Mesenchymal stem cell (in vitro differentiated cells and primary cell): ENCODE results near the gene AGPAT4.

Experiments used
- DNase-seq: peaks from one replicate; pipeline ENCODE4 v3.0.0-alpha.2; 2013
- H2AFZ ChIP-seq: one replicate; pipeline ENCODE4 v1.6.1; 2013; ENCODE audit warnings: low read depth, mild to moderate bottlenecking, control low read depth, inconsistent platforms, low read length, moderate library complexity
- H2AK5ac ChIP-seq: 2 replicates; pipeline ENCODE4 v1.6.1; 2013; ENCODE audit warnings: low read length, moderate library complexity, mild to moderate bottlenecking, inconsistent platforms; ENCODE audit not compliant: severe bottlenecking
- H2BK120ac ChIP-seq: one replicate; pipeline ENCODE4 v1.6.1; 2013; ENCODE audit warnings: low read depth, mild to moderate bottlenecking, inconsistent platforms, low read length, moderate library complexity
- H2BK12ac ChIP-seq, 2 experiments: one replicate each; pipeline ENCODE4 v1.6.1; 2013; ENCODE audit warnings: inconsistent platforms in 2 of 2, low read length in 2 of 2, mild to moderate bottlenecking in 2 of 2, moderate library complexity in 2 of 2, control low read depth in 1 of 2
- H2BK15ac ChIP-seq: one replicate; pipeline ENCODE4 v1.6.1; 2013; ENCODE audit warnings: mild to moderate bottlenecking, low read depth, inconsistent platforms; ENCODE audit not compliant: poor library complexity, severe bottlenecking
- H2BK5ac ChIP-seq: 2 replicates; pipeline ENCODE4 v1.6.1; 2013; ENCODE audit warnings: low read depth, mild to moderate bottlenecking, low read length, control low read depth, inconsistent platforms; ENCODE audit not compliant: poor library complexity, severe bottlenecking
- H3K14ac ChIP-seq, 2 experiments: one replicate each; pipeline ENCODE4 v1.6.1; 2013; ENCODE audit warnings: inconsistent platforms in 2 of 2, low read length in 2 of 2, control low read depth in 1 of 2, mild to moderate bottlenecking in 1 of 2, moderate library complexity in 1 of 2
- H3K18ac ChIP-seq, 2 experiments: one replicate each; pipeline ENCODE4 v1.6.1; 2013; ENCODE audit warnings: inconsistent platforms in 2 of 2, low read length in 2 of 2, control low read depth in 1 of 2, low read depth in 1 of 2, mild to moderate bottlenecking in 1 of 2
- H3K23ac ChIP-seq, 2 experiments: one replicate each; pipeline ENCODE4 v1.6.1; 2013; ENCODE audit warnings: inconsistent platforms in 2 of 2, low read length in 2 of 2, mild to moderate bottlenecking in 2 of 2, moderate library complexity in 2 of 2, control low read depth in 1 of 2
- H3K27ac ChIP-seq: 2 replicates; pipeline ENCODE4 v1.5.1; 2013; ENCODE audit warnings: mild to moderate bottlenecking, moderate library complexity, low read length, control low read depth, inconsistent platforms; ENCODE audit not compliant: poor library complexity, severe bottlenecking
- H3K27me3 ChIP-seq, 2 experiments: 2 replicates each; pipeline versions ENCODE4 v1.6.1 to v1.7.0; 2013; ENCODE audit warnings: low read length in 2 of 2, mild to moderate bottlenecking in 2 of 2, moderate library complexity in 2 of 2, control low read depth in 1 of 2, inconsistent platforms in 1 of 2; ENCODE audit not compliant: control insufficient read depth in 1 of 2, insufficient read depth in 1 of 2
- H3K36me3 ChIP-seq, 2 experiments: 2 replicates each; pipeline versions ENCODE4 v1.6.1 to v1.7.0; 2013; ENCODE audit warnings: low read length in 2 of 2, control low read depth in 1 of 2, inconsistent platforms in 1 of 2, low read depth in 1 of 2, mild to moderate bottlenecking in 1 of 2; ENCODE audit not compliant: insufficient read depth in 2 of 2, control insufficient read depth in 1 of 2
- H3K4ac ChIP-seq, 2 experiments: one replicate each; pipeline ENCODE4 v1.6.1; 2013; ENCODE audit warnings: inconsistent platforms in 2 of 2, low read length in 2 of 2, mild to moderate bottlenecking in 2 of 2, moderate library complexity in 2 of 2, control low read depth in 1 of 2, low read depth in 1 of 2
- H3K4me1 ChIP-seq: 2 replicates; pipeline ENCODE4 v1.6.1; 2013; ENCODE audit warnings: low read depth, low read length, control low read depth; ENCODE audit not compliant: control insufficient read depth, insufficient read depth
- H3K4me2 ChIP-seq: 2 replicates; pipeline ENCODE4 v1.6.1; 2013; ENCODE audit warnings: low read length, mild to moderate bottlenecking, inconsistent platforms; ENCODE audit not compliant: poor library complexity, severe bottlenecking
- H3K4me3 ChIP-seq, 2 experiments: 2 replicates each; pipeline versions ENCODE4 v1.5.1 to v1.7.0; 2013; ENCODE audit warnings: low read length in 2 of 2, mild to moderate bottlenecking in 2 of 2, control low read depth in 1 of 2, low read depth in 1 of 2; ENCODE audit not compliant: insufficient read depth in 1 of 2
- H3K79me1 ChIP-seq: replicated peaks from 2 replicates; pipeline ENCODE4 v1.6.1; 2013; ENCODE audit warnings: mild to moderate bottlenecking, control low read depth, low read length, inconsistent platforms; ENCODE audit not compliant: poor library complexity, severe bottlenecking
- H3K9ac ChIP-seq: 2 replicates; pipeline ENCODE4 v1.7.0; 2013; ENCODE audit warnings: mild to moderate bottlenecking, low read length, moderate library complexity
- H3K9me3 ChIP-seq: 2 replicates; pipeline ENCODE4 v1.7.0; 2013; ENCODE audit warnings: mild to moderate bottlenecking, low read length; ENCODE audit not compliant: control insufficient read depth
- H4K8ac ChIP-seq: one replicate; pipeline ENCODE4 v1.6.1; 2013; ENCODE audit warnings: inconsistent platforms, mild to moderate bottlenecking, low read length, moderate library complexity
- H4K91ac ChIP-seq: one replicate; pipeline ENCODE4 v1.6.1; 2013; ENCODE audit warnings: mild to moderate bottlenecking, low read length, inconsistent platforms
- WGBS: methylation state at CpG from one replicate; pipeline ENCODE4 v1.1.7; 2013; ENCODE audit warnings: mixed read lengths; 5-methylcytosine and 5-hydroxymethylcytosine counted together

The AGPAT4 gene

DNA sequence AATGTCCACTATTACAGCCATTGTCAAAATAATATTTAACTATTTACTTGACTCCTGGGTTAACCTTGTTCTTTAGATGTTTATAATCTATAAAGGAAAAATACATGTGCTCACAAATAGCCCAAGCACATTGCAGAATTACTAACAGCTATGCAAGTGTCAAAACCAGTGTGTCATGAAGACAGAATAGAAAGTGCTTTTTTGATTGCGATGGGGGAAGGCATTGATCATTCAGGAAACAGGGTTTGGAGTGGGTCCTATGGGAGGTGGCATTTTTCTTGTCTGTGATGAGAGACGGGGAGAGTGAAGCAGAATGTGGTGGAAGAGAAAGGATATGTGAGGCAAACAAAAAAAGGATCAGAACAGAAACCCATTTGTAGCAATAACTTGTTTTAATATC, 1.0 kb upstream of the AGPAT4 start:
- Histone ChIP-seq H3K23ac (no peak overlapping the region), H2BK5ac (no peak overlapping the region), H2BK12ac (no peak overlapping the region), H2BK15ac (no peak overlapping the region), H2AK5ac (no peak overlapping the region), H3K27ac (no peak overlapping the region), H3K4me1 (peaks cover 3% of the 10 kb centered on the region), H3K4me2 (no peak overlapping the region), H3K79me1 (peaks cover 10% of the 10 kb centered on the region), H3K27me3 (no peaks in the 10 kb centered on the region), H3K4me3 (peak overlapping the region in 1 of 2 experiments; percentile 96), H4K91ac (no peak overlapping the region), H2AFZ (no peak overlapping the region), H3K18ac (no peak overlapping the region), H2BK120ac (no peak overlapping the region), H3K36me3 (no peaks in the 10 kb centered on the region), H4K8ac (no peak overlapping the region), H3K9me3 (no peaks in the 10 kb centered on the region), H3K14ac (no peak overlapping the region), H3K4ac (no peak overlapping the region), H3K9ac (peak overlapping the region; percentile 97)
- no peak for DNase-seq
- WGBS, result 87% methylated on average over 2 of the region's 2 CpGs

DNA sequence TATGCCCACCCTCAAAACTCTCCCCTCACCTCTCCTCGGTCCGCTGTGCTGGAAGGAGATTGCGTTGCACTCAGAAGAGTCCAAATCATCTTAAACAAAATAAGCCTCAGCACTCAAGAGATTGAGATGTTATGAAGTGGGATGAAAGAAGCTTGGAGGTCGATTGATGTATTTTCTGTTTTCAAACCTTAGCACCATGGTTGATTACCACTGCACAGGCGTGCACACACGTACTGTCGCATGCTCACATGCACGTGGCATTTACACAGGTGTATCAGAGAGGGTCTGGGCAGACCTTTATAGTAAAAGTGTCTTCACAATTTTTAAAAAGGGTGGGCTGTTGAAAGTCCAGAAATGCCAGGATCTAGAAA, 612 bp upstream of the AGPAT4 start:
- Histone ChIP-seq H2AK5ac (no peak overlapping the region), H3K27ac (peak overlapping the region; percentile 42), H3K9me3 (no peaks in the 10 kb centered on the region), H3K4me3 (peak overlapping the region; percentile 45 to 96), H3K18ac (peak overlapping the region; percentile 51 to 63), H2BK120ac (no peak overlapping the region), H4K8ac (peak overlapping the region; percentile 83), H2AFZ (peak overlapping the region; percentile 62), H3K4me2 (peak overlapping the region; percentile 63), H2BK15ac (no peak overlapping the region), H3K23ac (no peak overlapping the region), H3K27me3 (no peaks in the 10 kb centered on the region), H3K4me1 (peaks cover 3% of the 10 kb centered on the region), H3K4ac (no peak overlapping the region), H3K79me1 (peaks cover 12% of the 10 kb centered on the region), H4K91ac (no peak overlapping the region), H3K14ac (no peak overlapping the region), H3K9ac (peak overlapping the region; percentile 97), H2BK5ac (no peak overlapping the region), H3K36me3 (peaks cover under 1 to 4% of the 10 kb centered on the region in 2 experiments), H2BK12ac (no peak overlapping the region)
- 59% methylated on average over 5 of the region's 8 CpGs for whole genome bisulfite sequencing
- DNase-seq, result no peak

DNA sequence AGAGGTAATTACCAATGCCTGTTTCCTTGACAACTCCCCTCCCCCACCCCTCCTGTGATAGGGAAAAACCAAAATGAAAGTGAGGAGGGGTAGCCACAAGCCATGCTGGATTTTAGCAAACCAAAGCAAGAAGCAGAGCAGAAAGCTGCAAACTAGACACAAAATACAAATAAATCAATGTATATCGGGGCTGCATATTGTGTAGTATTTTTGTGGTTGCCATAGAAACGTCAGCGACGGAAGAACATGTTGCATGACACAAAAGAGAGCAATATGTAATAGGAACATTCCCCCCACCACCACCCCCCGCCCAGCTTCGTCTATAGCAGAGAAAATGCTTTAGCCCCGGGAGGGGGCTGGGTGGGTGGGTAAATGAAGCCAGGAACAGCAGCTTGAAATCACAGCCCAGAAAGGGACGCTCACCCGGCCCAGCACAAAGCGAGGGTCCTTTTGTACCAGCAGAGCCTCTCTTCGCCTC, 548 bp downstream of the AGPAT4 start:
- peak; percentile 84 for DNase-seq
- H3K4me3 ChIP-seq, result peak overlapping the region; percentile 71 to 96
- peak overlapping the region; percentile 81 for H3K4me2 ChIP-seq
- peaks cover 3 to 4% of the 10 kb centered on the region in 2 experiments for H3K36me3 ChIP-seq
- no peak overlapping the region for H2BK12ac ChIP-seq
- H4K8ac ChIP-seq, result no peak overlapping the region
- peaks cover 5% of the 10 kb centered on the region for H3K4me1 ChIP-seq
- H3K27ac ChIP-seq, result no peak overlapping the region
- no peak overlapping the region for H2BK15ac ChIP-seq
- no peak overlapping the region for H2BK120ac ChIP-seq
- peaks cover 21% of the 10 kb centered on the region for H3K79me1 ChIP-seq
- H3K27me3 ChIP-seq, result no peaks in the 10 kb centered on the region
- H2BK5ac ChIP-seq, result no peak overlapping the region
- no peak overlapping the region for H3K4ac ChIP-seq
- no peak overlapping the region for H4K91ac ChIP-seq
- H3K14ac ChIP-seq, result no peak overlapping the region
- 0% methylated on average over 1 of the region's 11 CpGs for WGBS
- peak overlapping the region; percentile 97 for H3K9ac ChIP-seq
- H3K9me3 ChIP-seq, result no peaks in the 10 kb centered on the region
- no peak overlapping the region for H3K23ac ChIP-seq
- no peak overlapping the region for H2AFZ ChIP-seq
- H3K18ac ChIP-seq, result peak overlapping the region in 1 of 2 experiments; percentile 29
- no peak overlapping the region for H2AK5ac ChIP-seq

DNA sequence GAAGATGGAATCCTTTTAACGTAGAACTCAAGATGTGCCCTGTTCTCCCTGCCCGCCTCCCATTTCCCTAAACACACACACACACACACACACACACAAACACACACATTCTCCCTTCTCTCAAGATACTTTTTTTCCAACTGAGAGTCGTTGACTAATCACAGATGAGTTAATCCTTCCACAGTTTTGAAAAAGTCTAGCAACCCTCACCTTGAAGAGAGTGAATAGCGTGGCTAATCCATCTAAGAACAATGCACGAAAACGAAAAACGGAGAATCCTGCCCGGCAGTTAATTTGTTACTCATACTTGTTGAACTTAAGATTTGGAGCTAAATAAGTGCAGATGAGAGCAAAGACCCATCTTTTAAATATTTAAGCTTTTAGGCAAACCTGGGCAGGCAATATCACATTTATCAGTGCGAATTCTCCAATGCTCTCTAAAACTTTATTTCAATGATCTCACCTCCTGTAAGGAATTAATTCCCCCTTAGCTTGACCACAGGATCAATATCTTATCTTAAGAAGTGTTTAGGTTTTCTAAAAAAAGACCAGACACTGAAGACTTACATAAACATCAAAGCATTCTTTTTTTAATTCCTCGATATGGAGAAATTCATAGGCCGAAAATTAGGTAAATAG, 1.1 kb downstream of the AGPAT4 start:
- WGBS, result 3% methylated on average over 4 of the region's 11 CpGs
- no peak overlapping the region for H2BK5ac ChIP-seq
- H3K4ac ChIP-seq, result no peak overlapping the region
- no peak overlapping the region for H2AK5ac ChIP-seq
- no peak overlapping the region for H2AFZ ChIP-seq
- no peaks in the 10 kb centered on the region for H3K9me3 ChIP-seq
- no peak overlapping the region for H4K91ac ChIP-seq
- H3K18ac ChIP-seq, result no peak overlapping the region
- peaks cover 5% of the 10 kb centered on the region for H3K4me1 ChIP-seq
- no peak overlapping the region for H2BK15ac ChIP-seq
- H4K8ac ChIP-seq, result no peak overlapping the region
- peak; percentile 85 for DNase-seq
- H3K27me3 ChIP-seq, result no peaks in the 10 kb centered on the region
- H3K4me2 ChIP-seq, result peak overlapping the region; percentile 81
- peak overlapping the region in 1 of 2 experiments; percentile 96 for H3K4me3 ChIP-seq
- H3K23ac ChIP-seq, result no peak overlapping the region
- H3K36me3 ChIP-seq, result peaks cover 3 to 10% of the 10 kb centered on the region in 2 experiments
- H2BK12ac ChIP-seq, result no peak overlapping the region
- H3K79me1 ChIP-seq, result peaks cover 24% of the 10 kb centered on the region
- peak overlapping the region; percentile 97 for H3K9ac ChIP-seq
- H2BK120ac ChIP-seq, result no peak overlapping the region
- peak overlapping the region; percentile 33 for H3K27ac ChIP-seq
- H3K14ac ChIP-seq, result no peak overlapping the region
